ENCODE measurements around the gene VIM. TPM values are rescaled to one million over a fixed set of nuclear protein-coding genes. Genes with fewer than 3 reads are reported as not detected.

VIM gene
- total RNA-seq, 1 donor from 2014 or later = 5,277 TPM

- H3K27me3 ChIP-seq (ENCODE audit: control insufficient read depth, insufficient read depth, low read length) = no peaks in the 10 kb centered on the region
- H3K36me3 ChIP-seq (ENCODE audit: control insufficient read depth, insufficient read depth, low read length) = peaks cover 2% of the 10 kb centered on the region
- TF ChIP-seq CTCF (IDR thresholded peaks at IDR 0.05; ENCODE audit: insufficient read depth, low read length, poor library complexity, severe bottlenecking) = no peak
- H3K4me3 ChIP-seq (ENCODE audit: low read depth, low read length) = peak overlapping the region; percentile 94
- DNase-seq (ENCODE audit: low read depth) = no peak
These were observed 1.1 kb downstream of the VIM start for GRCh38 chr10:17229016-17229716.

GRCh38 chr10:17229717-17229966 is 1.6 kb downstream of the VIM start:
- Histone ChIP-seq H3K27me3 (ENCODE audit: control insufficient read depth, insufficient read depth, low read length) (no peaks in the 10 kb centered on the region), H3K4me3 (ENCODE audit: low read depth, low read length) (peak overlapping the region; percentile 94), H3K36me3 (ENCODE audit: control insufficient read depth, insufficient read depth, low read length) (peaks cover 3% of the 10 kb centered on the region)
- no peak for TF ChIP-seq CTCF (IDR thresholded peaks at IDR 0.05; ENCODE audit: insufficient read depth, low read length, poor library complexity, severe bottlenecking)
- DNase-seq (ENCODE audit: low read depth) = no peak

- DNase-seq (ENCODE audit: low read depth) = no peak
- H3K27me3 ChIP-seq (ENCODE audit: control insufficient read depth, insufficient read depth, low read length) = no peaks in the 10 kb centered on the region
- peak overlapping the region; percentile 94 for H3K4me3 ChIP-seq (ENCODE audit: low read depth, low read length)
- H3K36me3 ChIP-seq (ENCODE audit: control insufficient read depth, insufficient read depth, low read length) = peaks cover 4% of the 10 kb centered on the region
- no peak for TF ChIP-seq CTCF (IDR thresholded peaks at IDR 0.05; ENCODE audit: insufficient read depth, low read length, poor library complexity, severe bottlenecking)
These were observed 2.1 kb downstream of the VIM start for GRCh38 chr10:17229967-17230682.

- Histone ChIP-seq H3K27me3 (ENCODE audit: control insufficient read depth, insufficient read depth, low read length) (no peaks in the 10 kb centered on the region), H3K4me3 (ENCODE audit: low read depth, low read length) (peak overlapping the region; percentile 94), H3K36me3 (ENCODE audit: control insufficient read depth, insufficient read depth, low read length) (peaks cover 6% of the 10 kb centered on the region)
- DNase-seq (ENCODE audit: low read depth) = no peak
- no peak for TF ChIP-seq CTCF (IDR thresholded peaks at IDR 0.05; ENCODE audit: insufficient read depth, low read length, poor library complexity, severe bottlenecking)
These were observed 3.7 kb downstream of the VIM start for GRCh38 chr10:17231788-17232187.

GRCh38 chr10:17232276-17232960 is 4.4 kb downstream of the VIM start:
- no peak for DNase-seq (ENCODE audit: low read depth)
- TF ChIP-seq CTCF (IDR thresholded peaks at IDR 0.05; ENCODE audit: insufficient read depth, low read length, poor library complexity, severe bottlenecking) = no peak
- peaks cover 6% of the 10 kb centered on the region for H3K36me3 ChIP-seq (ENCODE audit: control insufficient read depth, insufficient read depth, low read length)
- no peaks in the 10 kb centered on the region for H3K27me3 ChIP-seq (ENCODE audit: control insufficient read depth, insufficient read depth, low read length)
- H3K4me3 ChIP-seq (ENCODE audit: low read depth, low read length) = peak overlapping the region; percentile 94
